Fibroblast of villous mesenchyme (primary cell): Measurements from ENCODE around the gene OR7G3. TPM values are rescaled to one million over a fixed set of nuclear protein-coding genes. Genes with fewer than 3 reads are reported as not detected.

Experiments used
- DNase-seq: peaks from one replicate; pipeline ENCODE4 v3.0.0-alpha.2; 2010; ENCODE audit warnings: low read depth
- H3K4me3 ChIP-seq: 2 replicates; pipeline ENCODE4 v1.5.1; 2011; ENCODE audit warnings: low read depth, mild to moderate bottlenecking, low read length
- CTCF ChIP-seq: IDR thresholded peaks from 2 replicates; pipeline ENCODE4 v1.5.1; 2012; ENCODE audit warnings: low read depth, mild to moderate bottlenecking, low read length; ENCODE audit not compliant: insufficient read depth
- total RNA-seq: library from RNA; depleted of rRNA; stranded (reverse); fragments of >200 nt; gene quantifications from 2 replicates; pipeline ENCODE4 v1.2.3, GENCODE V29; 2012

The OR7G3 gene
- total RNA-seq, 1 donor, result not detected

GRCh38 chr19:9156304-9156703, 29.6 kb upstream of the OR7G3 start:
- DNase-seq, result no peak
- TF ChIP-seq CTCF, result no peak
- H3K4me3 ChIP-seq, result no peak overlapping the region

GRCh38 chr19:9155591-9155990, 28.8 kb upstream of the OR7G3 start:
- no peak for TF ChIP-seq CTCF

DNA sequence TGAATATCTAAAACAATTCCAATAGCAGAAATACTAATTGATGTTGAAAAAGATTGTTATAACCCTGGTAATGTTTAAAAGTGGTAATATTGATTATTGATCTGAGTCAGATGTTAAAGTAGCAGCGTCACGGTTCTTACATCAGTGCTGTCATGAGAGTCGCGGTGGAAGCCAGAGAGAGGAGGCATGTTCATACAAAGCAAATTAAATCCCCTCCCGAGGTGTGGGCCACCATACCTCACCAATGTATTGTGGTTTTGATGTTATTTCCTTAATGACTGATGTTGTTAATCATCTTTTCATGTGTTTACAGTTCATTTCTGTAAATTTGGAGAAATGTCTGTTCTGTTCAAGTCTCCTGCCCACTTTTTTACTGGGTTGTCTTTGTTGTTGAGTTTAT, 24.6 kb upstream of the OR7G3 start:
- no peak for TF ChIP-seq CTCF
- no peak for DNase-seq
- H3K4me3 ChIP-seq, result no peak overlapping the region

More at GRCh38 chr19:9155591-9155990, 28.8 kb upstream of the OR7G3 start:
- DNase-seq, result no peak
- no peak overlapping the region for H3K4me3 ChIP-seq

DNA sequence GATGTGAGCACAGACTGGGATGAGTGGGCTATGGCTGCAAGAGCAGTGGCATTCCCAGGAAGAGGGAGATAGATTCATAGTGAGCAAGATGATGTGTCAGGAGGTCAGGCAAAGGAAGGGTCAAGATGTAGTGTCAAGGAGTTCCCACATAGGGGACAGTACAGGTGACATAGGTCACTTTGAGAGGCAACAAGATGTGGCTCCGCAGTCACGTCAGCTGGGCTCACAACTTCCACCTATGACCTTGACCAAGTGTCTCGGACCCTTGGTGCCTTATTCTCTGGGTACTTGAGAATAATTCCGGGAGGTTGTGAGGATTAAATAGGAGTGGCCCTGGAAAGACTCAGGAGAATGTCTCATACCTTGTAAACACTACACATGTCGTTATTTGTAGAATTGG, 23.9 kb upstream of the OR7G3 start:
- no peak for TF ChIP-seq CTCF
- no peak overlapping the region for H3K4me3 ChIP-seq
- no peak for DNase-seq

GRCh38 chr19:9149997-9150396, 23.2 kb upstream of the OR7G3 start:
- H3K4me3 ChIP-seq, result no peak overlapping the region
- no peak for DNase-seq
- no peak for TF ChIP-seq CTCF

- DNase-seq, result no peak
- H3K4me3 ChIP-seq, result no peak overlapping the region
- TF ChIP-seq CTCF, result no peak
These were observed 21.9 kb upstream of the OR7G3 start for GRCh38 chr19:9148697-9149096.

- H3K4me3 ChIP-seq, result no peak overlapping the region
- no peak for TF ChIP-seq CTCF
- no peak for DNase-seq
These were observed 20.1 kb upstream of the OR7G3 start for GRCh38 chr19:9146882-9147281.
